GM23248 (cell line): ENCODE results near the gene TCF7.

Experiments used
- EZH2 ChIP-seq: fragments of 200-600 bp; sonication (generic); IDR thresholded peaks from 2 replicates; pipeline ENCODE4 v1.6.1; 2018; ENCODE audit warnings: antibody characterized with exemption, mild to moderate bottlenecking; ENCODE audit not compliant: insufficient read depth, poor library complexity, severe bottlenecking
- EZH2phosphoT487 ChIP-seq: fragments of 200-600 bp; sonication (generic); IDR thresholded peaks from 2 replicates; pipeline ENCODE4 v1.6.1; 2018; ENCODE audit warnings: antibody characterized with exemption, moderate library complexity, mild to moderate bottlenecking, low read depth; ENCODE audit not compliant: insufficient read depth

- TF ChIP-seq EZH2, result no peak
- TF ChIP-seq EZH2phosphoT487, result no peak
These were observed 20.7 kb downstream of the TCF7 start for GRCh38 chr5:134135091-134135655.
